Right lobe of liver (tissue), 4 donors: ENCODE measurements around the gene ACVRL1.

Source experiments
- POLR2A ChIP-seq: fragments of 450-650 bp; IDR thresholded peaks from one replicate; pipeline ENCODE4 v1.6.1; 2017; ENCODE audit warnings: antibody characterized with exemption, mild to moderate bottlenecking
- TF ChIP-seq, protein P1 (sequence below), 4 donors: fragments of 200-600 bp in 3 of 4; fragments of 450-650 bp in 1 of 4; IDR thresholded peaks; one replicate each; pipeline versions ENCODE4 v1.5.1 to v1.8.0; 2016 to 2022; ENCODE audit warnings: antibody characterized with exemption in 4 of 4, mild to moderate bottlenecking in 2 of 4
- donor health status: DM: no; HTN: no; CAD: no.
- donor health status: DM: no; HTN: no; CAD: no.
- donor health status: DM: no; HTN: yes; CAD: no.

- TF ChIP-seq, protein P1, sequence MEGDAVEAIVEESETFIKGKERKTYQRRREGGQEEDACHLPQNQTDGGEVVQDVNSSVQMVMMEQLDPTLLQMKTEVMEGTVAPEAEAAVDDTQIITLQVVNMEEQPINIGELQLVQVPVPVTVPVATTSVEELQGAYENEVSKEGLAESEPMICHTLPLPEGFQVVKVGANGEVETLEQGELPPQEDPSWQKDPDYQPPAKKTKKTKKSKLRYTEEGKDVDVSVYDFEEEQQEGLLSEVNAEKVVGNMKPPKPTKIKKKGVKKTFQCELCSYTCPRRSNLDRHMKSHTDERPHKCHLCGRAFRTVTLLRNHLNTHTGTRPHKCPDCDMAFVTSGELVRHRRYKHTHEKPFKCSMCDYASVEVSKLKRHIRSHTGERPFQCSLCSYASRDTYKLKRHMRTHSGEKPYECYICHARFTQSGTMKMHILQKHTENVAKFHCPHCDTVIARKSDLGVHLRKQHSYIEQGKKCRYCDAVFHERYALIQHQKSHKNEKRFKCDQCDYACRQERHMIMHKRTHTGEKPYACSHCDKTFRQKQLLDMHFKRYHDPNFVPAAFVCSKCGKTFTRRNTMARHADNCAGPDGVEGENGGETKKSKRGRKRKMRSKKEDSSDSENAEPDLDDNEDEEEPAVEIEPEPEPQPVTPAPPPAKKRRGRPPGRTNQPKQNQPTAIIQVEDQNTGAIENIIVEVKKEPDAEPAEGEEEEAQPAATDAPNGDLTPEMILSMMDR (IDR thresholded peaks at IDR 0.05), result no peak
- TF ChIP-seq POLR2A, result no peak
Observed at GRCh38 chr12:51911307-51911706, 4.0 kb downstream of the ACVRL1 start.
